Esophagus (tissue), 2 donors: ENCODE data around the gene NOTCH1. TPM values are rescaled to one million over a fixed set of nuclear protein-coding genes. Genes with fewer than 3 reads are reported as not detected.

Source experiments
- H3K27ac ChIP-seq, 2 donors: one replicate each; pipeline ENCODE4 v1.5.1; 2013; ENCODE audit warnings: low read depth in 2 of 2, mild to moderate bottlenecking in 2 of 2, inconsistent platforms in 1 of 2, low read length in 1 of 2, moderate library complexity in 1 of 2
- H3K27me3 ChIP-seq, 2 donors: one replicate each; pipeline ENCODE4 v1.6.1; 2013; ENCODE audit warnings: low read length in 2 of 2, control low read depth in 1 of 2, mild to moderate bottlenecking in 1 of 2; ENCODE audit not compliant: insufficient read depth in 2 of 2, control insufficient read depth in 1 of 2
- H3K36me3 ChIP-seq, 2 donors: one replicate each; pipeline ENCODE4 v1.6.1; 2013; ENCODE audit warnings: low read length in 1 of 2; ENCODE audit not compliant: control insufficient read depth in 2 of 2, insufficient read depth in 2 of 2
- H3K4me1 ChIP-seq, 2 donors: one replicate each; pipeline ENCODE4 v1.6.1; 2013; ENCODE audit warnings: low read length in 1 of 2; ENCODE audit not compliant: control insufficient read depth in 2 of 2, insufficient read depth in 2 of 2
- H3K4me3 ChIP-seq, 2 donors: one replicate each; pipeline ENCODE4 v1.5.1; 2013; ENCODE audit warnings: low read length in 2 of 2, mild to moderate bottlenecking in 2 of 2, low read depth in 1 of 2, moderate library complexity in 1 of 2
- H3K9me3 ChIP-seq, 2 donors: one replicate each; pipeline ENCODE4 v1.6.1; 2013; ENCODE audit warnings: mild to moderate bottlenecking in 2 of 2, low read depth in 1 of 2, low read length in 1 of 2, moderate library complexity in 1 of 2; ENCODE audit not compliant: control insufficient read depth in 2 of 2, insufficient read depth in 1 of 2
- WGBS, 2 donors: extraction: QIAGEN DNeasy Blood & Tissue Kit; methylation state at CpG; one replicate each; pipeline ENCODE4 v1.1.7; 2013; 5-methylcytosine and 5-hydroxymethylcytosine counted together
- polyA plus RNA-seq, 2 donors: library from polyadenylated mRNA; stranded (reverse); fragments of 200-250 nt; gene quantifications; one replicate each; pipeline ENCODE4 v1.2.3, GENCODE V29; 2013
- donor health status: healthy with polysubstance abuse.
- donor health status: Bipolar disorder and iron deficiency.

NOTCH1 gene
- polyA plus RNA-seq, 2 donors = 9.6 to 19.8 TPM

DNA sequence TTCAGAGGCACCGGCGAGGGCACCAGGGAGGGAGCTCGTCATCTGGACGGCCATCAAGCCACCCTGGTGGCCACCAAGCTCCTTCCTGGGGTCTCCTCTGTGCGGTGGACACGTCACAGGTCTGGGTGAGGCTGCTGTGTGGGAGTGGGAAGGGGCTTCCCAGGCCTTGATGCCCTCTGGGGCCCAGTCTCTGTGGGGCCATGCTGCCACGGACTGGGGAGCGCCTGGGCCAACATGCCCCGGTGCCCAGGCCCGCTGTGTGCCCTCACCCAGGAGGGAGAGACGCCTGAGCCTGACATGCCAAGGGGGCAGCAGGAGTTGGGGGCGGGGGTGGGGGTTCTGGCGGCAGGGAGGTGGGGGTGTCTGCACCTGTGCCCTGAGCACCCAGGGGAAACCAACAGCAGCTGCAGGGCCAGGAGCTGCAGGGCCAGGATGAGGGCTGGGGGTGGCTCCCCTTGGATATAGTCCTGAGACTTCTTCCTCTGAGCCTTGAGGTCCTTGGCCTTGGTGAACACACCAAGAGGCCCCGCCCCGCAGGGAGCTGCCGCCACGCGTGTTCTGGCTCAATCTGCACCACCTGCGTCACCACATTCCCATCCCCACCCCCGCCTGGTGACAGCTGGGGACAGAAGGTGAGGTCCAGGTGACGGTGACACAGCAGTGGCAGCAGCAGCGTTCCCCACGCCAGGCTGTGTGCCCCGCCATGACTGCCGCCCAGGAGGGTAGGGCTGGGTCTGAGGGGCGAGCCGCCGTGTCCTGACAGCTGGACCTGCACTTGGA is 47.7 kb downstream of the NOTCH1 start:
- H3K36me3 ChIP-seq = peaks cover 31 to 67% of the 10 kb centered on the region in 2 donors
- WGBS, 2 donors = 89 to 90% methylated on average over 23 to 28 of the region's 28 CpGs
- no peak overlapping the region for H3K27ac ChIP-seq

DNA sequence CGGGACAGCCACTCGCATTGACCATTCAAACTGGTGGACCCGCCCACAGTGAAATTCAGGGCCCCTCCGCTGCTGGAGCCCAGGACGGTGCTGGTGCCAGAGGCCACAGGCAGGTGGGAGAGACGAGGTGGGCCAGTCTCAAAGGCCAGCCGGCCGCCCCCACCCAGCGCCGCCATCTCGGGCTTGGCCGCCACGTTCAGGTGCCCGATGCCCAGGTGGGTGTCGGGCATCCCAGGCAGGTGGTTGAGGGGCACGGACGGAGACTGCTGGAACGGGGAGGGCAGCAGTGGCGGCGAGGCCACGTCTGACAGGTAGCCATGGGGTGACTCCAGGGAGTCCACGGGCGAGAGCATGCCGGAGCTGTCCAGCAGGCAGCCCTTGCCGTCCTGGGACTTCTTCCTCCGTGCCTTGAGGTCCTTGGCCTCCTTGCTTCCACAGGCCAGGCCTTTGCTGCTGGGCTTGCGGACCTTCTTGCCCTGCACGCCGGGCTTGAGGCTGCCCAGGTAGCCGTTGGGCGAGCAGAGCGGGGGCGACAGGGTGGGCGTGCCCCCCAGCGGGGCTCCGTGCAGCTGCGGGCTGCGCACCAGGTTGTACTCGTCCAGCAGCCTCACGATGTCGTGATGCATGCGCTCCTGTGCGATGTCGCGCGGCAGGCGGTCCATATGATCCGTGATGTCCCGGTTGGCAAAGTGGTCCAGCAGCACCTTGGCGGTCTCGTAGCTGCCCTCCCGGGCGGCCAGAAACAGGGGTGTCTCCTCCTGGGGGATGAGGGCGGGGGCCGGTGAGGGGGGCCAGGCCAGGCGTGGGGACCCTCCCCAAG is 48.8 kb downstream of the NOTCH1 start:
- no peaks in the 10 kb centered on the region for H3K4me1 ChIP-seq
- H3K36me3 ChIP-seq = peaks cover 30 to 60% of the 10 kb centered on the region in 2 donors
- 92% methylated on average over 56 of the region's 56 CpGs for WGBS, 2 donors
- no peaks in the 10 kb centered on the region for H3K9me3 ChIP-seq
- H3K27ac ChIP-seq = no peak overlapping the region
- no peak overlapping the region for H3K4me3 ChIP-seq
- no peaks in the 10 kb centered on the region for H3K27me3 ChIP-seq

More for the DNA sequence above, 47.7 kb downstream of the NOTCH1 start:
- H3K4me3 ChIP-seq = no peak overlapping the region
- no peaks in the 10 kb centered on the region for H3K27me3 ChIP-seq
- no peaks in the 10 kb centered on the region for H3K9me3 ChIP-seq
- no peaks in the 10 kb centered on the region for H3K4me1 ChIP-seq

DNA sequence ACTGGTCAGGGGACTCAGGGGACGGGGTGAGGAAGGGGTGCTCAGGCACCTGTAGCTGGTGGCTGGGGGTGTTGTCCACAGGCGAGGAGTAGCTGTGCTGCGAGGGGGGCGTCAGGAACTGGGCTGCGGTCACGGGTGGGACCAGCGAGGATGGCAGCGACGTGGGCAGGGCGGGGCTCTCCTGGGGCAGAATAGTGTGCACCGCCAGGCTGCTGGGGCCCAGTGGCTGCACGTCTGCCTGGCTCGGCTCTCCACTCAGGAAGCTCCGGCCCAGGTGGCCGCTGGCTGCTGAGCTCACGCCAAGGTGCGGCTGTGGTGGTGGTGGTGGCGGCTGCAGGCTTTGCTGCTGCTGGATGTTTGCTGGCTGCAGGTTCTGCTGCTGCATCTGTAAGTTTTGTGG is 49.7 kb downstream of the NOTCH1 start:
- Histone ChIP-seq H3K27ac (no peak overlapping the region), H3K4me3 (no peak overlapping the region), H3K4me1 (no peaks in the 10 kb centered on the region), H3K9me3 (no peaks in the 10 kb centered on the region), H3K36me3 (peaks cover 30 to 54% of the 10 kb centered on the region in 2 donors), H3K27me3 (no peaks in the 10 kb centered on the region)
- WGBS, 2 donors = 71 to 80% methylated on average over 18 of the region's 18 CpGs

DNA sequence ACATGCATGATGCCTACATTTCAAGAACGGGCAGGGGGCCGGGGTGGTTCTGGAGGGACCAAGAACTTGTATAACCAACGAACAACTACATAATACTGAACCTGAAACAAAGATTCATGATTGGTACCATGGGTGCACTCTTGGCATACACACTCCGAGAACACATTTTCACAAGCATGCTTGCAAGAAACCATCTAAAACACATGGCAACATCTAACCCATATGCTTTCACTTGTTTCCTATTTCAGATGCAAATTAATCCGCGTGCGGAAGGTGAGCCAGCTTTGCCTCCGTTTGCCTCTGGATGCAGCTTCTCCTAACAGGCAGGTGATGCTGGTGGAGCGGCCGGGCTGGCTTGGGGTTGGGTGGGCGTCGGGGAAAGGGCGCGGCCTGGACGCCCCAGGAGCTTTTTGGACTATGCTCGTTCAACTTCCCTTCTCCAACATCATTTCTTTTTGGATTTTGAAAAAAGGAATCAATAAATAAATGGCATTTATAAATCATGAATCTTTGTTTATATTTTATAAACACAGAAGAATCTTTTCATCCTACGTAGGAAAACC is 50.5 kb downstream of the NOTCH1 start:
- Histone ChIP-seq H3K27ac (no peak overlapping the region), H3K27me3 (no peaks in the 10 kb centered on the region), H3K36me3 (peaks cover 30 to 46% of the 10 kb centered on the region in 2 donors), H3K4me1 (no peaks in the 10 kb centered on the region), H3K4me3 (no peak overlapping the region), H3K9me3 (no peaks in the 10 kb centered on the region)
- 83% methylated on average over 17 of the region's 17 CpGs for WGBS, 2 donors

DNA sequence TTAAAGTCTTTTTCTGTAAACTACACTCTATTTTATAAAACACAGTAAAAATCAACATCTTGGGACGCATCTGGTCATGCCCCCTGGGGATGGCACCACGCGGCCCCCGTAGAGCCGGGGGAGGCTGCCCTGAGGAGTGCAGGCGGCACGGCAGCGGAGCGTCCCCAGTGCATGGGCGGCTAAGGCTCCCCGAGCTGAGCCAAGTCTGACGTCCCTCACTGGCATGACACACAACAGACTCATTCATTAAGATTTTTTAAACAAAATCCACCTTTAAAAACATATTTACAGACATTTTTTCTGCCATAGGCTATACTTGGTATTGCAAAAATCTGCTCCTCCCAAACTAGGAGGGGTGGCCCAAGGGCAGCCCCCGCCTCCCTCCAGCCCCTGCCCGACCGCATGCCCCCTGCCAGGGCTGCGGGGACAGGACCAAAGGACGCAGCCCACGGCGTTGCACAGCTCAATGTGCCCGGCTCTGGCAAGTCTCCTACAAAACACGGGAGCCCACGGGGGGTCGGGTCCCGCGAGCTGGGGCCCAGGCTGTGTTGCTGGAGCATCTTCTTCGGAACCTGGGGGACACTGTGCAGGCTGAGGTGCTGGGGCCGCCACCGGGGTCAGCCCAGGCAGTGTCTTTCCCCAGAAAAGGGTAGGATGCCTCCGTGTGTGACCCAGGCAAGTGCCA is 51.2 kb downstream of the NOTCH1 start:
- Histone ChIP-seq H3K4me3 (no peak overlapping the region), H3K27me3 (no peaks in the 10 kb centered on the region), H3K9me3 (no peaks in the 10 kb centered on the region)

DNA sequence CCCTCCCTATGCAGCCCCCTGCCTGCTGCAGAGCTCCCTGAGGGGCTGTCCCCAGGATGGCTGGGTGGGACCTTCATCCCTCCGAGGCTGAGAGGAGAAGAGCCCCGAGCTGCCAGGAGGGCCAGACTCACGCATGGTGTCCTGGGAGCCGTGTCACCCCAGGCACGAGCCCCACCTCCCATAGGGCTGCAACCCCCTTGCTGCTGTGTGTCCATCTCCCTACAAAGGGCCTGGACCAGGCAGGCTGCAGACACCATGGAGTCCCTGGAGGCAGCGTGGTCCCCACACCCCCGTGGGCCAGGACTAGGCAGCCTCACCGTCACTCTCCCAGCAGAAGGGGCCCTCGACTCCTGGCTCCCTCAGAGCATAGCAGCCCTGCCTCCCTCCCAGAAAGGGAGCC is 51.8 kb downstream of the NOTCH1 start:
- Histone ChIP-seq H3K27ac (no peak overlapping the region), H3K27me3 (no peaks in the 10 kb centered on the region), H3K36me3 (peaks cover 23 to 33% of the 10 kb centered on the region in 2 donors)

More for the DNA sequence above, 51.2 kb downstream of the NOTCH1 start:
- H3K27ac ChIP-seq = no peak overlapping the region
- 74 to 80% methylated on average over 29 of the region's 29 CpGs for WGBS, 2 donors
- H3K4me1 ChIP-seq = no peaks in the 10 kb centered on the region
- H3K36me3 ChIP-seq = peaks cover 27 to 40% of the 10 kb centered on the region in 2 donors

DNA sequence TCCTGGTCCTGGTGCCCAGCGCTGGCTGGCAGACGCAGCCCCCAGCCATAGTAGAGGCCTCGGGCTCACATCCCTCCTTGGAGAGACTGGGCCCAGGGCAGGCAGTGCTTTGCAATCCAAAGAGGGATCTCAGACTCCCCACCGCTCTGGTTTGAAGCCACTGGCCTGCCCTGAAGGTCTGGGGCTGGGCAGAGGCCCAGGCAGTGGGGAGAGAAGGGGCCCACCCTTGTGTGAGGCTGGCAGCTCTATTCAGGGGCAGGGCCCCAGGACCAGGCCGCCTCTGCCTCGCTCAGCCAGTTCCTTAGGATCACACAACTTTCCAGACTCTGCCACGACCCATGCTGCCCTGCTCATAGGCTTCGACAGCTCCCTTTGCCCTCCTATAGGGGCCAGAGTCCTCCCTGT is 52.3 kb downstream of the NOTCH1 start:
- WGBS, 2 donors = 81 to 82% methylated on average over 8 of the region's 8 CpGs
- H3K27ac ChIP-seq = no peak overlapping the region
- H3K9me3 ChIP-seq = no peaks in the 10 kb centered on the region

More for the DNA sequence above, 51.8 kb downstream of the NOTCH1 start:
- no peak overlapping the region for H3K4me3 ChIP-seq
- 69 to 74% methylated on average over 9 of the region's 9 CpGs for WGBS, 2 donors
- H3K4me1 ChIP-seq = no peaks in the 10 kb centered on the region
- no peaks in the 10 kb centered on the region for H3K9me3 ChIP-seq

DNA sequence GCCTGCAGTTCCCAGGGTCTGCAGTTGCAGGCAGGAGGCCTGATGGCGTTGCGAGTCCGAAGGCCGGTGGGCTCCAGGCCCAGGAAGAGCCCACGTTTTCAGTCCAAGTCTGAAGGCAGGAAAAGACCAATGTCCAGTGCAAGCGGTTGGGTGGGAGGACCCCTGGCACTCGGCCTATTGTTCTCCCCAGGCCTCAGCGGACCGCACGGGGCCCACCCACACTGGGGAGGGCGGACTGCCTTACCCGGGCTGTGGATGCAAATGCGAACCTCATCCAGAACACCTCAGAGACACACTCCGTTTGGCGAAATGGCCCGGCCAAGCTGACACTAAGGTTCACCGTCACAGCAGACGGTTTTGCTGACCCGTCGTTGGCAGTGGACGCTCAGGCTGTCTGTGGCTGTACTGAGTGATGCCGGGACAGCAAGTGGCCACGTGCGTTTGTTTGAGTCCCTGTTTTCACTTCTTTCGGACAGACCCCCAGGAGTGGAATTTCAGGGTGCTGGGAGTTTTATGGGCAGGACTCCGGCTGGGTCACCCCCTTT is 52.8 kb downstream of the NOTCH1 start:
- peaks cover 16 to 24% of the 10 kb centered on the region in 2 donors for H3K36me3 ChIP-seq
- H3K27me3 ChIP-seq = no peaks in the 10 kb centered on the region
- no peak overlapping the region for H3K4me3 ChIP-seq
- WGBS, 2 donors = 69 to 78% methylated on average over 26 of the region's 26 CpGs
- no peak overlapping the region for H3K27ac ChIP-seq
- H3K9me3 ChIP-seq = no peaks in the 10 kb centered on the region
- H3K4me1 ChIP-seq = no peaks in the 10 kb centered on the region

More for the DNA sequence above, 52.3 kb downstream of the NOTCH1 start:
- Histone ChIP-seq H3K36me3 (peaks cover 22 to 29% of the 10 kb centered on the region in 2 donors), H3K4me1 (no peaks in the 10 kb centered on the region), H3K4me3 (no peak overlapping the region), H3K27me3 (no peaks in the 10 kb centered on the region)

DNA sequence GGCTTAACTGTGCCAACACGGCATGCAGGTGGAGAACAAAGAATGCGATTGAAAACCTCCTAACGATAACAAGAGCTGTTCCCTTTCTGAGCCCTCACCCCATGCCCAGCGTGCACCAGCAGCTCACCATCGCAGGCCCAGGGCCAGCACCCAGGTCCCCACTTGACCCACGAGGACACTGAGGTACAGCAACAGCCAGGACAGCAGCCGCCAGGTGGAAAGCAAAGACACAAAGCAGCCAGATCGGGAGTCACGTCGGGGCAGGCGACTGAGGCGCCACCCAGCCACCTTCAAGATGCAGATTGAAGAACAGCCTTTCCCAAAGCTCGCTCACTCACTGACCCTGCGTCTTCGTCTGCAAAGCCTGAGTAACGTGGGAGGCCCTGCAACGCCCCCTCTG is 56.1 kb downstream of the NOTCH1 start:
- Histone ChIP-seq H3K4me1 (peaks cover 1 to 6% of the 10 kb centered on the region in 2 donors), H3K27ac (no peak overlapping the region), H3K27me3 (no peaks in the 10 kb centered on the region), H3K9me3 (no peaks in the 10 kb centered on the region), H3K36me3 (peaks cover 0 to under 1% of the 10 kb centered on the region in 2 donors), H3K4me3 (no peak overlapping the region)
- WGBS, 2 donors = 67 to 72% methylated on average over 17 of the region's 17 CpGs
